Measurements from ENCODE around the gene PPP4R3B.
"Not testable (repeated sequence)": the region's sequence is repeated elsewhere in the genome, so short reads cannot be mapped to it uniquely, and the experiment has no call there.

Gene PPP4R3B

DNA sequence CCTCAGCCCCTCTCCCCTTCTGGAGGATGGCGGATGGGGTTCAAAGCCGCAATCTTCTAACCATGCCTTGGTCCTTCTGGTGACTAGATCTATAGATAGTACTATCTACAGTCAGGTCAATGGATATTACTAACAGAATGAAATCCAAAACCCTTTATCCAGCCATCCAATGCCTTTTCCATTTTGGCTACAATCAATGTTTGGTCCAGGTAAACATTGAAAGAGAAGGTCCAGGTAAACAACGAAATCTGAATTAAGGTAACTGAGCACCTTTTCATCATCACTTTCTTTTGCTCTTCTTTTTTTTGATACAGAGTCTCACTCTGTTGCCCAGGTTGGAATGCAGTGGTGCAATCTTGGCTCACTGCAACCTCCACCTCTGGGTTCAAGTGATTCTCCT lies 9.7 kb downstream of the PPP4R3B start:
- no peak for DNase-seq (ENCODE audit: extremely low read depth, insufficient read length)
- Histone ChIP-seq H3K36me3 (ENCODE audit: control insufficient read depth, insufficient read depth, low read length) (peaks cover 5% of the 10 kb centered on the region), H3K4me3 (replicated peaks; ENCODE audit: low read depth, low read length) (no peak overlapping the region), H3K27me3 (replicated peaks; ENCODE audit: control insufficient read depth, insufficient read depth, low read length) (no peaks in the 10 kb centered on the region)
- TF ChIP-seq, protein P1, sequence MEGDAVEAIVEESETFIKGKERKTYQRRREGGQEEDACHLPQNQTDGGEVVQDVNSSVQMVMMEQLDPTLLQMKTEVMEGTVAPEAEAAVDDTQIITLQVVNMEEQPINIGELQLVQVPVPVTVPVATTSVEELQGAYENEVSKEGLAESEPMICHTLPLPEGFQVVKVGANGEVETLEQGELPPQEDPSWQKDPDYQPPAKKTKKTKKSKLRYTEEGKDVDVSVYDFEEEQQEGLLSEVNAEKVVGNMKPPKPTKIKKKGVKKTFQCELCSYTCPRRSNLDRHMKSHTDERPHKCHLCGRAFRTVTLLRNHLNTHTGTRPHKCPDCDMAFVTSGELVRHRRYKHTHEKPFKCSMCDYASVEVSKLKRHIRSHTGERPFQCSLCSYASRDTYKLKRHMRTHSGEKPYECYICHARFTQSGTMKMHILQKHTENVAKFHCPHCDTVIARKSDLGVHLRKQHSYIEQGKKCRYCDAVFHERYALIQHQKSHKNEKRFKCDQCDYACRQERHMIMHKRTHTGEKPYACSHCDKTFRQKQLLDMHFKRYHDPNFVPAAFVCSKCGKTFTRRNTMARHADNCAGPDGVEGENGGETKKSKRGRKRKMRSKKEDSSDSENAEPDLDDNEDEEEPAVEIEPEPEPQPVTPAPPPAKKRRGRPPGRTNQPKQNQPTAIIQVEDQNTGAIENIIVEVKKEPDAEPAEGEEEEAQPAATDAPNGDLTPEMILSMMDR (IDR thresholded peaks at IDR 0.05; ENCODE audit: insufficient read depth, low read length, poor library complexity, severe bottlenecking) = no peak

DNA sequence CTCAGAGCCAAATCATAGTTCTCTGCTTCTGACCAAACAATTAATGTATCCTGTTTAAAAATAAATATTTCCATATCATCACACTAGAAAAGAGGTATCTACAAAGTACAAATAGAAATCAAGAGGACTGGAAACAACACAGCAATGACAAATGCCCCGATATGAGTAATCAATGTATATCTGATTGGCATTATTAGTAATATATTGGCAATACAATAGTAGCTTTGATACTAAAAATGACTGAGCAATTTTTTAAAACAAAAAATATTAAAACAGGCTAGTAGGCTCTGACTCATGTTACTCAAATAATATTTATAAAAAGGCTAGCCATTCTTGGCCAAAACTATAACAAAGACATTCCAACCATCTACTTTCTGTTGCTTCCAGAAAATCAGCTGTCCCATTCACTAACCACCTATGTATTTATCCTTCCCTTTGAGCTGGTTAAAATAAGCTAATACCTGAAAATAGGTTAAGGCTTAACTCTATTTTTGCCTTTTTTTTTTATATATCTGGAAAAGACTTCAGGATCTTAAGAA lies 13.3 kb downstream of the PPP4R3B start:
- peaks cover 1% of the 10 kb centered on the region for H3K36me3 ChIP-seq (ENCODE audit: control insufficient read depth, insufficient read depth, low read length)
- DNase-seq (ENCODE audit: extremely low read depth, insufficient read length) = no peak
- no peaks in the 10 kb centered on the region for H3K27me3 ChIP-seq (replicated peaks; ENCODE audit: control insufficient read depth, insufficient read depth, low read length)
- no peak overlapping the region for H3K4me3 ChIP-seq (replicated peaks; ENCODE audit: low read depth, low read length)
- TF ChIP-seq, protein P1 (IDR thresholded peaks at IDR 0.05; ENCODE audit: insufficient read depth, low read length, poor library complexity, severe bottlenecking) = no peak

DNA sequence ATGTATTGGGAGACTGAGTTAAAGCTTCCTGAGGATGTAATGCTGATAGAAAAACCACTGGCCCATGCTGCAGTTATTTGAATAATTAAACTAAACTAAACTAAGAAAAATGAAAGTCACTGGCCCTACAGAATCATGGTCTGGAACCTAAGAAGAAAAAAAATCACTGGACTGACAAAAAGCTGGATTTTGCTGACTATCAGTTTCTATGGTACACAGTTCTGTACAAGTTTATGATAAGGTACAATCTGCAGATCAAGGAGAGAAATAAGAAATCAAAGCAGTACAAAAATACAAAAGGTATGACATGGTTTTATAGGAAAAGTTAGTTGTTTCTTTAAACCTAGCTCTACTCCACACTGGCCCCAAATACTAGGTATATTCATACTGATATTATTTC lies 15.6 kb downstream of the PPP4R3B start:
- Histone ChIP-seq H3K36me3 (ENCODE audit: control insufficient read depth, insufficient read depth, low read length) (peaks cover 2% of the 10 kb centered on the region), H3K4me3 (replicated peaks; ENCODE audit: low read depth, low read length) (no peak overlapping the region), H3K27me3 (replicated peaks; ENCODE audit: control insufficient read depth, insufficient read depth, low read length) (no peaks in the 10 kb centered on the region)
- TF ChIP-seq, protein P1 (IDR thresholded peaks at IDR 0.05; ENCODE audit: insufficient read depth, low read length, poor library complexity, severe bottlenecking) = no peak
- DNase-seq (ENCODE audit: extremely low read depth, insufficient read length) = no peak

DNA sequence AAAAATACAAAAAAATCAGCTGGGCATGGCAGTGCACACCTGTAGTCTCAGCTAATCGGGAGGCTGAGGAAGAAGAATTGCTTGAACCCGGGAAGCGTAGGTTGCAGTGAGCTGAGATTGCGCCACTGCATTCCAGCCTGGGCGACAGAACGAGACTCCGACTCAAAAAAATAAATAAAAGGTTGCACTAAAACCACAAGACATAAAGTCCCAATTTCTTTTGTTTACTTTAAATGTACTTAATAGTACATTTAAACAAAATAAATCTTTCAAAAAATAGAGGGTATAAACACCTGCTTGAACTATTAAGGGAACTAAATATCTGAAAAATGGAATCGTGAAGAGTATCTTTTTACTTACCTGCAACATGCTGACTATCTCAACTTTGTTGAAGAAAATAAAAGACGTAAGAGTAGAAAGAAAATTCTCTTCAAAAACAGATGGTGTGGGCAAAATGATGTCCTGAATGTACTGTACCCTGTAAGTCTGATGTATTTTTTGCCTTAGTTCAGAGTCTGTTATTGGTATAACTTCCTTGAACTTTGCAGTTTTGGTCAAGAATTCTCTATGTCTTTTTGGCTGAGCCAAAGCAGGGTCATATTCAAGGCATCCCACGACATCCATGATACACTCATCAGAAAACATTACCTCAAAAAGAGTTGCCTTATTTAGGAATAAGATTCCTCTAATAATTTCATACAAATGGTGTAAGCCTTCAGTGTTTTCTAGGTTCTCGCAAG lies 19.2 kb downstream of the PPP4R3B start:
- Histone ChIP-seq H3K4me3 (replicated peaks; ENCODE audit: low read depth, low read length) (no peak overlapping the region), H3K36me3 (ENCODE audit: control insufficient read depth, insufficient read depth, low read length) (peaks cover 3% of the 10 kb centered on the region), H3K27me3 (replicated peaks; ENCODE audit: control insufficient read depth, insufficient read depth, low read length) (no peaks in the 10 kb centered on the region)
- DNase-seq (ENCODE audit: extremely low read depth, insufficient read length) = no peak
- TF ChIP-seq, protein P1 (IDR thresholded peaks at IDR 0.05; ENCODE audit: insufficient read depth, low read length, poor library complexity, severe bottlenecking) = no peak

DNA sequence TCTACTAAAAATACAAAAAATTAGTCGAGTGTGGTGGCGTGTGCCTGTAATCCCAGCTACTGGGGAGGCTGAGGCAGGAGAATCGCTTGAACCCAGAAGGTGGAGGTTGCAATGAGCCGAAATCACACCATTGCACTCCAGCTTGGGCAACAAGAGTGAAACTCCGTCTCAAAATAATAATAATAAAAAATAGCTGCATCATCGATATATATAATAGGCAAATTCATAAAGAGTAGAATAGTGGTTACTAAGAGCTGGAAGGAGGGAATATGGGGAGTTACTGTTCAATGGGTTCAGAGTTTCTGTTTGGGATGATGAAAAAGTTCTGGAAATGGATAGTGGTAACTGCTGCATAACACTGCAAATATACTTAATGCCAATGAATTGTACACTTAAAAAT lies 20.6 kb downstream of the PPP4R3B start:
- H3K27me3 ChIP-seq (replicated peaks; ENCODE audit: control insufficient read depth, insufficient read depth, low read length); DNase-seq (ENCODE audit: extremely low read depth, insufficient read length); H3K4me3 ChIP-seq (replicated peaks; ENCODE audit: low read depth, low read length); H3K36me3 ChIP-seq (ENCODE audit: control insufficient read depth, insufficient read depth, low read length): not testable (repeated sequence)

DNA sequence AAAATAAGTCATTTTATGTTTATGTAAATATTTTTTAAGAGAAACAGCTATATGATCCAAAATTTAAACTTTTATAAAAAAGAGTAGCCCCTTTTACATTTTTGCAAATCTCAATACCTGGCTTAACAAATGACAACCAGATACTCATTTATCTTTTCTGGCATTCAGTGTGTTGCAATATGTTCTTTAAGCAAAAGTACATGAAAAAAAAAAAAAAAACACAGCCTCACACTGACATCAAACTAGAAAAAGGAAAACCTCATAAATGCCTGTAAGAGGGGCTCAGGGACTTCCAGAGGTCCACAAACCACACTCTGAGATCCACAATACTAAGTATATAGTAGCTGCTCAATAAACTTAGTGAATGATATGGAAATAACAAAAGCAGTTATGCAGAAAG lies 21.9 kb downstream of the PPP4R3B start:
- peaks cover 3% of the 10 kb centered on the region for H3K36me3 ChIP-seq (ENCODE audit: control insufficient read depth, insufficient read depth, low read length)

More for the DNA sequence above, 21.9 kb downstream of the PPP4R3B start:
- TF ChIP-seq, protein P1 (IDR thresholded peaks at IDR 0.05; ENCODE audit: insufficient read depth, low read length, poor library complexity, severe bottlenecking) = no peak
- Histone ChIP-seq H3K4me3 (replicated peaks; ENCODE audit: low read depth, low read length) (no peak overlapping the region), H3K27me3 (replicated peaks; ENCODE audit: control insufficient read depth, insufficient read depth, low read length) (no peaks in the 10 kb centered on the region)
- DNase-seq (ENCODE audit: extremely low read depth, insufficient read length) = no peak
